ENCODE results near the gene ELF2.
"Not testable (repeated sequence)": the region's sequence is repeated elsewhere in the genome, so short reads cannot be mapped to it uniquely, and the experiment has no call there.

Gene ELF2

GRCh38 chr4:139025841-139026240, 151.2 kb downstream of the ELF2 start:
- DNase-seq (ENCODE audit: extremely low read depth in 1 of 2, low read depth in 1 of 2): no peak

GRCh38 chr4:139024686-139025085, 152.3 kb downstream of the ELF2 start:
- no peak for DNase-seq (ENCODE audit: extremely low read depth in 1 of 2, low read depth in 1 of 2)

GRCh38 chr4:139022835-139023234, 154.2 kb downstream of the ELF2 start:
- no peak for DNase-seq (ENCODE audit: extremely low read depth in 1 of 2, low read depth in 1 of 2)

GRCh38 chr4:139021071-139021470, 155.9 kb downstream of the ELF2 start:
- not testable (repeated sequence) for DNase-seq (ENCODE audit: extremely low read depth in 1 of 2, low read depth in 1 of 2)

GRCh38 chr4:139020384-139020783, 156.6 kb downstream of the ELF2 start:
- DNase-seq (ENCODE audit: extremely low read depth in 1 of 2, low read depth in 1 of 2): no peak

GRCh38 chr4:139018971-139019758, 157.9 kb downstream of the ELF2 start:
- no peak for DNase-seq (ENCODE audit: extremely low read depth in 1 of 2, low read depth in 1 of 2)

- no peak for DNase-seq (ENCODE audit: extremely low read depth in 1 of 2, low read depth in 1 of 2)
Observed at GRCh38 chr4:139018501-139018900, 158.5 kb downstream of the ELF2 start.

GRCh38 chr4:139017861-139018260, 159.2 kb downstream of the ELF2 start:
- no peak for DNase-seq (ENCODE audit: extremely low read depth in 1 of 2, low read depth in 1 of 2)

GRCh38 chr4:139015948-139016471, 161.0 kb downstream of the ELF2 start:
- DNase-seq (ENCODE audit: extremely low read depth in 1 of 2, low read depth in 1 of 2): no peak

GRCh38 chr4:139015269-139015947, 161.6 kb downstream of the ELF2 start, which contains the start of gene NOCT:
NOCT (plus strand) TSS chr4:139015781; CDS start chr4:139015982, 201 bp downstream.
- peak; percentile 89 to 94 for DNase-seq (ENCODE audit: extremely low read depth in 1 of 2, low read depth in 1 of 2)

- DNase-seq (ENCODE audit: extremely low read depth in 1 of 2, low read depth in 1 of 2): no peak
Observed at GRCh38 chr4:139014371-139015268, 162.4 kb downstream of the ELF2 start.

GRCh38 chr4:139011225-139011950, 165.6 kb downstream of the ELF2 start:
- DNase-seq (ENCODE audit: extremely low read depth in 1 of 2, low read depth in 1 of 2): no peak

- DNase-seq (ENCODE audit: extremely low read depth in 1 of 2, low read depth in 1 of 2): no peak
Observed at GRCh38 chr4:139009702-139010101, 167.3 kb downstream of the ELF2 start.

- DNase-seq (ENCODE audit: extremely low read depth in 1 of 2, low read depth in 1 of 2): not testable (repeated sequence)
Observed at GRCh38 chr4:139008278-139008677, 168.7 kb downstream of the ELF2 start.

GRCh38 chr4:139007640-139008039, 169.4 kb downstream of the ELF2 start:
- DNase-seq (ENCODE audit: extremely low read depth in 1 of 2, low read depth in 1 of 2): no peak
